A673 (cell line): ENCODE measurements around the gene GLYATL3.

ENCODE experiments used
- CTCF ChIP-seq: fragments of 300-800, 200-600 bp; sonication (generic); conservative IDR thresholded peaks from 2 replicates; pipeline ENCODE4 v1.5.1; 2017; ENCODE audit warnings: low read depth, mild to moderate bottlenecking, antibody characterized with exemption, low read length, moderate library complexity, mixed read lengths
- EZH2 ChIP-seq: fragments of 200-600 bp; sonication (generic); IDR thresholded peaks from 2 replicates; pipeline ENCODE4 v1.6.1; 2017; ENCODE audit warnings: borderline replicate concordance, low read depth, mild to moderate bottlenecking, mixed read lengths, antibody characterized with exemption, low read length; ENCODE audit not compliant: poor library complexity, severe bottlenecking

DNA sequence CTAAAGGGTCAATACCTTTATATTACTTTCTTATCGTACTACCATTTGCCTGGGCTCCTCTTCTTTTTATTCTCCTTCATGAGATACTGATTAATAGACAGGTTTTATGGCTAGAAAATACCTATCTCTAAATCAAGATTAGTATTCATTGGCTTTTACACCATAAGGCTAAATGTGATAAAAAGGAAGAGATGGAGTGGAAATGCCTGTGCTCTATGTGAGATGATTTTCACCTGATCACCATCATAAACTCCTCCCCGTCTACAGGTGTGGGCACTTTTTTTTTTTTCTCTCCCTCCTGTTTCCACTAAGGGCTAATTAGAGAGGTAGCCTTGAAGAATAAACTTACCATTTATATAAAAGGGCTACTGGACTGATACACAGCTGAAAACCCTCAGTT, at the start of gene GLYATL3:
- TF ChIP-seq CTCF (no peak), EZH2 (no peak)
